ENCODE data around the gene PCNX3. TPM values are rescaled to one million over a fixed set of nuclear protein-coding genes. Genes with fewer than 3 reads are reported as not detected.

Gene PCNX3
- polyA plus RNA-seq, 3 donors, result 0.58 to 36.4 (median 1.7) TPM

- H3K9me3 Mint-ChIP-seq, result no peaks in the 10 kb centered on the region
- H3K27ac ChIP-seq (ENCODE audit: low read depth in 1 of 2, low read length in 2 of 2), result no peak overlapping the region
- no peak overlapping the region for H3K4me2 ChIP-seq (replicated peaks; ENCODE audit: extremely low read depth, low read length, poor library complexity, severe bottlenecking)
- 76% methylated on average over 6 of the region's 6 CpGs for WGBS (ENCODE audit: insufficient coverage)
- no peak for TF ChIP-seq CTCF (IDR thresholded peaks at IDR 0.05)
- no peak overlapping the region for H3K4me3 ChIP-seq (replicated peaks in 1 of 3; ENCODE audit: low read depth in 2 of 3, low read length in 3 of 3)
- peaks cover 51 to 67% of the 10 kb centered on the region in 2 donors for H3K36me3 Mint-ChIP-seq
- peaks cover 56 to 66% of the 10 kb centered on the region in 2 donors for H3K36me3 ChIP-seq (replicated peaks in 1 of 2; ENCODE audit: control insufficient read depth in 1 of 2, insufficient read depth in 2 of 2, low read length in 2 of 2)
- H3K27me3 ChIP-seq (ENCODE audit: control insufficient read depth in 2 of 2, insufficient read depth in 2 of 2, low read length in 2 of 2), result no peaks in the 10 kb centered on the region
- DNase-seq, result no peak
- no peaks in the 10 kb centered on the region for H3K27me3 Mint-ChIP-seq (ENCODE audit: low read depth in 3 of 3)
- H3K9ac ChIP-seq (ENCODE audit: insufficient read depth, low read length, poor library complexity, severe bottlenecking), result no peak overlapping the region
- no peaks in the 10 kb centered on the region for H3K9me3 ChIP-seq (replicated peaks in 1 of 2; ENCODE audit: control insufficient read depth in 1 of 2, insufficient read depth in 1 of 2, low read length in 2 of 2)
- H2AFZ ChIP-seq (ENCODE audit: insufficient read depth, low read depth, low read length, poor library complexity, severe bottlenecking), result no peak overlapping the region
- H3K4me3 Mint-ChIP-seq, result peak overlapping the region in 1 of 2 donors; percentile 45
- H3K4me1 ChIP-seq (ENCODE audit: control insufficient read depth in 1 of 2, insufficient read depth in 2 of 2, low read length in 2 of 2), result peaks cover 33 to 51% of the 10 kb centered on the region in 2 donors
- intact Hi-C loops (cut with micrococcal nuclease), result no loop called here
- H3K79me2 ChIP-seq (ENCODE audit: insufficient read depth, low read length), result peaks cover 67% of the 10 kb centered on the region
- peaks cover 42% of the 10 kb centered on the region for H3K4me1 Mint-ChIP-seq
- peak overlapping the region in 2 of 7 donors; percentile 2 to 42 for H3K27ac Mint-ChIP-seq
- peaks cover 77% of the 10 kb centered on the region for H4K20me1 ChIP-seq (ENCODE audit: insufficient read depth, low read length)
These were observed 28.4 kb downstream of the PCNX3 start for GRCh38 chr11:65643971-65644370.

GRCh38 chr11:65644837-65645236, 29.3 kb downstream of the PCNX3 start:
- Histone ChIP-seq H3K4me1 (ENCODE audit: control insufficient read depth in 1 of 2, insufficient read depth in 2 of 2, low read length in 2 of 2) (peaks cover 24 to 48% of the 10 kb centered on the region in 2 donors), H3K9ac (ENCODE audit: insufficient read depth, low read length, poor library complexity, severe bottlenecking) (no peak overlapping the region), H4K20me1 (ENCODE audit: insufficient read depth, low read length) (peaks cover 85% of the 10 kb centered on the region), H3K27me3 (ENCODE audit: control insufficient read depth in 2 of 2, insufficient read depth in 2 of 2, low read length in 2 of 2) (no peaks in the 10 kb centered on the region), H3K9me3 (replicated peaks in 1 of 2; ENCODE audit: control insufficient read depth in 1 of 2, insufficient read depth in 1 of 2, low read length in 2 of 2) (no peaks in the 10 kb centered on the region), H3K4me2 (replicated peaks; ENCODE audit: extremely low read depth, low read length, poor library complexity, severe bottlenecking) (no peak overlapping the region), H3K4me3 (replicated peaks in 1 of 3; ENCODE audit: low read depth in 2 of 3, low read length in 3 of 3) (no peak overlapping the region), H2AFZ (ENCODE audit: insufficient read depth, low read depth, low read length, poor library complexity, severe bottlenecking) (no peak overlapping the region), H3K36me3 (replicated peaks in 1 of 2; ENCODE audit: control insufficient read depth in 1 of 2, insufficient read depth in 2 of 2, low read length in 2 of 2) (peaks cover 65 to 75% of the 10 kb centered on the region in 2 donors), H3K27ac (ENCODE audit: low read depth in 1 of 2, low read length in 2 of 2) (no peak overlapping the region), H3K79me2 (ENCODE audit: insufficient read depth, low read length) (peaks cover 58% of the 10 kb centered on the region)
- intact Hi-C loops (cut with micrococcal nuclease), result no loop called here
- Mint-ChIP-seq H3K9me3 (no peaks in the 10 kb centered on the region), H3K4me3 (no peak overlapping the region), H3K27me3 (ENCODE audit: low read depth in 3 of 3) (no peaks in the 10 kb centered on the region), H3K36me3 (peaks cover 58 to 74% of the 10 kb centered on the region in 2 donors), H3K4me1 (peaks cover 33% of the 10 kb centered on the region), H3K27ac (peak overlapping the region in 1 of 7 donors; percentile 10)
- no peak for DNase-seq
- 90% methylated on average over 9 of the region's 11 CpGs for WGBS (ENCODE audit: insufficient coverage)
- TF ChIP-seq CTCF (IDR thresholded peaks at IDR 0.05), result no peak
